HG03571 (cell line): ENCODE measurements around the gene ZFX.
"Not testable (repeated sequence)": the region's sequence is repeated elsewhere in the genome, so short reads cannot be mapped to it uniquely, and the experiment has no call there.

Experiments used
- ATAC-seq: cut with Tn5 transposase; IDR thresholded peaks from one replicate; pipeline ENCODE4 v1.9.1; 2021; ENCODE audit not compliant: unreplicated experiment

ZFX gene

GRCh38 chrX:24149351-24150050 lies at the start of gene ZFX:
ZFX (plus strand) TSS chrX:24149729; CDS start chrX:24172743, 23,014 bp downstream.
- peak; percentile 48 for ATAC-seq

- no peak for ATAC-seq
Measured at GRCh38 chrX:24100713-24101112, 48.8 kb upstream of the ZFX start.

GRCh38 chrX:24110069-24110468 lies 39.5 kb upstream of the ZFX start:
- ATAC-seq: no peak

- ATAC-seq: no peak
Measured at GRCh38 chrX:24113181-24113580, 36.3 kb upstream of the ZFX start.

- ATAC-seq: no peak
Measured at GRCh38 chrX:24117258-24117657, 32.3 kb upstream of the ZFX start.

- ATAC-seq: no peak
Measured at GRCh38 chrX:24124244-24124799, 25.2 kb upstream of the ZFX start.

- no peak for ATAC-seq
Measured at GRCh38 chrX:24125028-24125612, 24.4 kb upstream of the ZFX start.

GRCh38 chrX:24131476-24131875 lies 18.1 kb upstream of the ZFX start:
- no peak for ATAC-seq

- no peak for ATAC-seq
Measured at GRCh38 chrX:24133312-24133711, 16.2 kb upstream of the ZFX start.

GRCh38 chrX:24135768-24136167 lies 13.8 kb upstream of the ZFX start:
- ATAC-seq: not testable (repeated sequence)

GRCh38 chrX:24137192-24137591 lies 12.3 kb upstream of the ZFX start:
- no peak for ATAC-seq

- ATAC-seq: not testable (repeated sequence)
Measured at GRCh38 chrX:24143982-24144381, 5.5 kb upstream of the ZFX start.

- no peak for ATAC-seq
Measured at GRCh38 chrX:24144528-24144927, 5.0 kb upstream of the ZFX start.

- ATAC-seq: no peak
Measured at GRCh38 chrX:24145303-24146186, 4.0 kb upstream of the ZFX start.

GRCh38 chrX:24146283-24146949 lies 3.1 kb upstream of the ZFX start:
- ATAC-seq: no peak

- ATAC-seq: no peak
Measured at GRCh38 chrX:24147165-24147564, 2.4 kb upstream of the ZFX start.

GRCh38 chrX:24148121-24148520 lies 1.4 kb upstream of the ZFX start:
- ATAC-seq: no peak

- no peak for ATAC-seq
Measured at GRCh38 chrX:24148535-24149350, 786 bp upstream of the ZFX start.

GRCh38 chrX:24150051-24150790 lies 692 bp downstream of the ZFX start:
- ATAC-seq: peak; percentile 63
